Measurements from ENCODE around the gene CSKMT. TPM values are rescaled to one million over a fixed set of nuclear protein-coding genes. Genes with fewer than 3 reads are reported as not detected.

The CSKMT gene, protein sequence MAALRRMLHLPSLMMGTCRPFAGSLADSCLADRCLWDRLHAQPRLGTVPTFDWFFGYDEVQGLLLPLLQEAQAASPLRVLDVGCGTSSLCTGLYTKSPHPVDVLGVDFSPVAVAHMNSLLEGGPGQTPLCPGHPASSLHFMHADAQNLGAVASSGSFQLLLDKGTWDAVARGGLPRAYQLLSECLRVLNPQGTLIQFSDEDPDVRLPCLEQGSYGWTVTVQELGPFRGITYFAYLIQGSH
- total RNA-seq (57.3 and 78.7 TPM in 2 replicates), polyA plus RNA-seq (21.3 and 39.0 TPM in 2 replicates), polyA minus RNA-seq (10.6 and 10.9 TPM in 2 replicates)
- total RNA-seq (2013), result 16.2 TPM

DNA sequence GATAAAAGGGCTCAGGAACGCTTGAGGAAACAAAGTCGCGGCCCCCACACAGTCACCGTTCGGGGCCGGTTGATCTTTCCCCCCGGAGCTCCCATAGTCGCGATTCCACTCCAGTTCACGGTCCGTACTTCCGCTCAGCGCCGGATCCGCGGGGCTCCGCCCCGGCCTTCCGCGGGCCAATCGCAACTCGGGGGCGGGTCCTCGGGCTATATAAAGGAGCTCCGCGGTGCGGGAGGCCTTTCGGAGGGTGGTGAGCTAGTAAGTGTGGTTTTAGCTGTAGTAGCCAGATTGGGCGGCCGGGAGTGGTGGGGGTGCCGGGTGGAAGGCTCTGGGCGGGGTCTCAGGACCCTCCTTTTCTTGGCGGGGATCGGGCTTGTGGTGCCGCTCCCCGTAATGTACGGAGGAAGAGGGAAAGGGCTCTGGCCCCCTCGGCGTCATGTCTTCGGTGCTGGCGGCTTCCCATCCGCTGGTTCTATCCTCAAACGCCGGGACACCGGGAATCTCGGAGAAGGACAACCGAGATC, at the start of gene CSKMT, which contains the start of gene C11orf98:
Gene CSKMT (plus strand): TSS at position 238 of the 524 bp plus-strand sequence. CDS start 568 bp downstream, outside the sequence.
Gene C11orf98 (minus strand): TSS at position 136 of the 524 bp plus-strand sequence. CDS start 41 bp downstream, at position 95.
- DNase-seq, result peak; percentile 95
- H3K27ac ChIP-seq (ENCODE audit: low read length in 2 of 2), result peak within 1 kb of the TSS; percentile 73 to 81
- ChIA-PET POLR2A (interaction anchor here (0.6 to 3.6 kb wide), 29 partner anchors 8 to 1543 kb away, joined by 3 to 62 read pairs (median 6); partner anchors contain the start of genes B3GAT3, BSCL2, EEF1G and GANAB), CTCF (interaction anchor here (0.6 to 2.0 kb wide), 17 partner anchors 10 to 241 kb away, joined by 3 to 17 read pairs (median 4); partner anchors contain the start of genes B3GAT3, INTS5 and TUT1)
- H3K9me3 ChIP-seq (ENCODE audit: control extremely low read depth in 1 of 3, control insufficient read depth in 2 of 3, insufficient read depth in 1 of 3, low read length in 2 of 3), result no peaks in the 10 kb centered on the region
- H4K20me1 ChIP-seq (ENCODE audit: control insufficient read depth, insufficient read depth, low read length, poor library complexity, severe bottlenecking), result peaks cover 9% of the 10 kb centered on the region
- ATAC-seq (ENCODE audit: low read depth), result peak; percentile 90
- peaks cover 50% of the 10 kb centered on the region for H3K79me2 ChIP-seq (ENCODE audit: control insufficient read depth, insufficient read depth, low read length)
- H3K9ac ChIP-seq (ENCODE audit: low read length), result peak within 1 kb of the TSS; percentile 82
- peak within 1 kb of the TSS; percentile 78 for H3K4me2 ChIP-seq (replicated peaks; ENCODE audit: low read depth, low read length, poor library complexity, severe bottlenecking)
- peaks cover 17 to 35% of the 10 kb centered on the region in 2 donors for H3K4me1 ChIP-seq (ENCODE audit: control insufficient read depth in 2 of 2, insufficient read depth in 2 of 2, low read length in 2 of 2)
- H3K27ac Mint-ChIP-seq, result peak within 1 kb of the TSS; percentile 93
- no peaks in the 10 kb centered on the region for H3K27me3 Mint-ChIP-seq
- H3K9me3 Mint-ChIP-seq (ENCODE audit: insufficient read depth), result no peaks in the 10 kb centered on the region
- under 1% methylated on average over 46 of the region's 47 CpGs for WGBS (ENCODE audit: insufficient coverage)
- H3K36me3 ChIP-seq (replicated peaks in 1 of 2; ENCODE audit: control extremely low read depth in 1 of 2, control insufficient read depth in 1 of 2, extremely low read depth in 1 of 2, insufficient read depth in 2 of 2, low read length in 1 of 2), result peaks cover 5 to 19% of the 10 kb centered on the region in 2 experiments
- intact Hi-C loops (cut with micrococcal nuclease), result loop anchor here (1.0 to 2.0 kb wide), 7 partner anchors 12 to 74 kb away; partner anchors contain the start of genes EML3, GANAB, INTS5 and TUT1
- peak within 1 kb of the TSS; percentile 96 for H2AFZ ChIP-seq (ENCODE audit: insufficient read depth, low read depth, low read length, poor library complexity, severe bottlenecking)
- peak within 1 kb of the TSS; percentile 79 to 98 (median 91) for H3K4me3 ChIP-seq (ENCODE audit: control extremely low read depth in 1 of 5, extremely low read depth in 1 of 5, insufficient read depth in 1 of 5, low read depth in 2 of 5, low read length in 4 of 5)
- H3K27me3 ChIP-seq (replicated peaks in 1 of 4; ENCODE audit: control extremely low read depth in 1 of 4, control insufficient read depth in 3 of 4, insufficient read depth in 4 of 4, low read length in 3 of 4), result no peaks in the 10 kb centered on the region
- H3K4me1 Mint-ChIP-seq, result peaks cover 45% of the 10 kb centered on the region
- H3K4me3 Mint-ChIP-seq, result peak within 1 kb of the TSS; percentile 97
- no peak for TF ChIP-seq EZH2 (IDR thresholded peaks at IDR 0.05; ENCODE audit: borderline replicate concordance, insufficient read depth, low read depth, low read length, poor library complexity, severe bottlenecking)
- TF ChIP-seq, protein P1, sequence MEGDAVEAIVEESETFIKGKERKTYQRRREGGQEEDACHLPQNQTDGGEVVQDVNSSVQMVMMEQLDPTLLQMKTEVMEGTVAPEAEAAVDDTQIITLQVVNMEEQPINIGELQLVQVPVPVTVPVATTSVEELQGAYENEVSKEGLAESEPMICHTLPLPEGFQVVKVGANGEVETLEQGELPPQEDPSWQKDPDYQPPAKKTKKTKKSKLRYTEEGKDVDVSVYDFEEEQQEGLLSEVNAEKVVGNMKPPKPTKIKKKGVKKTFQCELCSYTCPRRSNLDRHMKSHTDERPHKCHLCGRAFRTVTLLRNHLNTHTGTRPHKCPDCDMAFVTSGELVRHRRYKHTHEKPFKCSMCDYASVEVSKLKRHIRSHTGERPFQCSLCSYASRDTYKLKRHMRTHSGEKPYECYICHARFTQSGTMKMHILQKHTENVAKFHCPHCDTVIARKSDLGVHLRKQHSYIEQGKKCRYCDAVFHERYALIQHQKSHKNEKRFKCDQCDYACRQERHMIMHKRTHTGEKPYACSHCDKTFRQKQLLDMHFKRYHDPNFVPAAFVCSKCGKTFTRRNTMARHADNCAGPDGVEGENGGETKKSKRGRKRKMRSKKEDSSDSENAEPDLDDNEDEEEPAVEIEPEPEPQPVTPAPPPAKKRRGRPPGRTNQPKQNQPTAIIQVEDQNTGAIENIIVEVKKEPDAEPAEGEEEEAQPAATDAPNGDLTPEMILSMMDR (IDR thresholded peaks at IDR 0.05), result no peak
